ENCODE results near the gene RHBG.

DNA sequence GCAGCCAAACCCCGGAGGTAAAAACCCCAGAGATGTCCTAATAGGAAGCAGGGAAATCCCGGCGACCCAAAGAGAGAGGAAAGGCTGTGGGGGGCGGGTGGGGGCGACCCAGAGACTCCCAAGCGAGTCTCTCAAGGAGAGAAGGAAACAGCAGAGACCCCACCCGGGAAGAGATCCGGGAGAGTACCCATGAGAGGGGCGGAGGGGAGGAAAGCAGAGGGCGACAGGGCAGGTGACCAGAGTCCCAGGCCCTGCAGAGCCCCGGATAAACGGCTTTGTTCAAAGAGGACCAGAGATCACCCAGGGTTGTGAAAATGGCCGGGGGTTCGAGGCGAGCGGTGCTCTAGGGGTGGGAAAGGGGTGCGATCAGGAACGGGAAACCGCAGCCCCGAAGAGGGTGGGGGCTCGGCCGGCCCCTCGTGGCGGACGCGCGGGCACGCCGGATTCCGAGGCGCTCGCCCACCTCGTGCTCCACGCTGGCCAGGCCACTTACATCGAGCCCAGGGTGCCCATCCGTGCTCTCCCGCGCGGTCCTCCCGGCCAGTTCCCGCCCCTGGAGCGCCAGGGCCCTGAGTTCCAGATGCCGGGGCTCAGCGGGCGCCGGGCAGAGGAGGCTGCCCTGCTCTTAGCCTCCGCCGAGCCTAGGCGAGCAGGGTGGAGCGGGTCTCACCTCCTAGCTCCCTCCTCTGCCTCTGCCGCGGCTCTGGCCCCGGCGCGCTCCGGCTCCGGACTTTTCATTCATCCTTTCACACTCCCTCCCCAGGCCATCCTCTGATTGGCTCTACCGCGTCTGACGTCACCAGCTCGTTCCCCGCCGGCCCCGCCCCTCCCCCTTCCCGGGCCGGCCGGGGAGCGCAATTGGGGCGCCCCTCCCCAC, 52.3 kb downstream of the RHBG start:
- TF ChIP-seq NFIC (IDR thresholded peaks at IDR 0.05) (no peak), CREB1 (IDR thresholded peaks at IDR 0.05; ENCODE audit: low read depth) (peak; percentile 68), YY1 (IDR thresholded peaks at IDR 0.05; ENCODE audit: low read depth) (no peak), EP300 (IDR thresholded peaks at IDR 0.05; ENCODE audit: borderline replicate concordance) (no peak), EGR1 (IDR thresholded peaks at IDR 0.05) (no peak)
- TF ChIP-seq, protein P1, sequence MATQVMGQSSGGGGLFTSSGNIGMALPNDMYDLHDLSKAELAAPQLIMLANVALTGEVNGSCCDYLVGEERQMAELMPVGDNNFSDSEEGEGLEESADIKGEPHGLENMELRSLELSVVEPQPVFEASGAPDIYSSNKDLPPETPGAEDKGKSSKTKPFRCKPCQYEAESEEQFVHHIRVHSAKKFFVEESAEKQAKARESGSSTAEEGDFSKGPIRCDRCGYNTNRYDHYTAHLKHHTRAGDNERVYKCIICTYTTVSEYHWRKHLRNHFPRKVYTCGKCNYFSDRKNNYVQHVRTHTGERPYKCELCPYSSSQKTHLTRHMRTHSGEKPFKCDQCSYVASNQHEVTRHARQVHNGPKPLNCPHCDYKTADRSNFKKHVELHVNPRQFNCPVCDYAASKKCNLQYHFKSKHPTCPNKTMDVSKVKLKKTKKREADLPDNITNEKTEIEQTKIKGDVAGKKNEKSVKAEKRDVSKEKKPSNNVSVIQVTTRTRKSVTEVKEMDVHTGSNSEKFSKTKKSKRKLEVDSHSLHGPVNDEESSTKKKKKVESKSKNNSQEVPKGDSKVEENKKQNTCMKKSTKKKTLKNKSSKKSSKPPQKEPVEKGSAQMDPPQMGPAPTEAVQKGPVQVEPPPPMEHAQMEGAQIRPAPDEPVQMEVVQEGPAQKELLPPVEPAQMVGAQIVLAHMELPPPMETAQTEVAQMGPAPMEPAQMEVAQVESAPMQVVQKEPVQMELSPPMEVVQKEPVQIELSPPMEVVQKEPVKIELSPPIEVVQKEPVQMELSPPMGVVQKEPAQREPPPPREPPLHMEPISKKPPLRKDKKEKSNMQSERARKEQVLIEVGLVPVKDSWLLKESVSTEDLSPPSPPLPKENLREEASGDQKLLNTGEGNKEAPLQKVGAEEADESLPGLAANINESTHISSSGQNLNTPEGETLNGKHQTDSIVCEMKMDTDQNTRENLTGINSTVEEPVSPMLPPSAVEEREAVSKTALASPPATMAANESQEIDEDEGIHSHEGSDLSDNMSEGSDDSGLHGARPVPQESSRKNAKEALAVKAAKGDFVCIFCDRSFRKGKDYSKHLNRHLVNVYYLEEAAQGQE (IDR thresholded peaks at IDR 0.05; ENCODE audit: low read depth): no peak
- TF ChIP-seq, protein P2, sequence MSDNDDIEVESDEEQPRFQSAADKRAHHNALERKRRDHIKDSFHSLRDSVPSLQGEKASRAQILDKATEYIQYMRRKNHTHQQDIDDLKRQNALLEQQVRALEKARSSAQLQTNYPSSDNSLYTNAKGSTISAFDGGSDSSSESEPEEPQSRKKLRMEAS (IDR thresholded peaks at IDR 0.05): peak; percentile 77

All from Ishikawa (cell line).